Renal cortical epithelial cell (primary cell): ENCODE results near the gene NPL. TPM values are rescaled to one million over a fixed set of nuclear protein-coding genes. Genes with fewer than 3 reads are reported as not detected.

Experiments used
- DNase-seq: peaks from one replicate; pipeline ENCODE4 v3.0.0-alpha.2; 2011; ENCODE audit warnings: low read depth
- total RNA-seq: library from RNA; depleted of rRNA; stranded (reverse); fragments of >200 nt; gene quantifications from 2 replicates; pipeline ENCODE4 v1.2.3, GENCODE V29; 2014

NPL gene
- total RNA-seq: 0.35 and 1.5 TPM in 2 replicates

- DNase-seq: no peak
Observed at GRCh38 chr1:182789138-182790076, at the start of gene NPL. TSS of gene NPL (plus strand) at chr1:182789773. CDS start at chr1:182794372, 4,599 bp downstream.

GRCh38 chr1:182740120-182740519 is 49.5 kb upstream of the NPL start:
- DNase-seq: no peak

GRCh38 chr1:182742780-182743179 is 46.8 kb upstream of the NPL start:
- DNase-seq: no peak

GRCh38 chr1:182752077-182752988 is 37.2 kb upstream of the NPL start:
- no peak for DNase-seq

- DNase-seq: no peak
Observed at GRCh38 chr1:182754087-182754486, 35.5 kb upstream of the NPL start.

GRCh38 chr1:182754543-182755314 is 34.8 kb upstream of the NPL start:
- DNase-seq: peak; percentile 15

GRCh38 chr1:182755632-182756031 is 33.9 kb upstream of the NPL start:
- no peak for DNase-seq

- DNase-seq: no peak
Observed at GRCh38 chr1:182756423-182756822, 33.1 kb upstream of the NPL start.

GRCh38 chr1:182761396-182762395 is 27.9 kb upstream of the NPL start:
- no peak for DNase-seq

- no peak for DNase-seq
Observed at GRCh38 chr1:182762536-182762935, 27.0 kb upstream of the NPL start.

- no peak for DNase-seq
Observed at GRCh38 chr1:182764029-182764727, 25.4 kb upstream of the NPL start.

- DNase-seq: no peak
Observed at GRCh38 chr1:182765391-182765790, 24.2 kb upstream of the NPL start.

GRCh38 chr1:182766050-182766449 is 23.5 kb upstream of the NPL start:
- DNase-seq: no peak

- no peak for DNase-seq
Observed at GRCh38 chr1:182766881-182767645, 22.5 kb upstream of the NPL start.

GRCh38 chr1:182768963-182769362 is 20.6 kb upstream of the NPL start:
- no peak for DNase-seq

- no peak for DNase-seq
Observed at GRCh38 chr1:182770232-182770631, 19.3 kb upstream of the NPL start.

GRCh38 chr1:182771187-182771984 is 18.2 kb upstream of the NPL start:
- DNase-seq: no peak

GRCh38 chr1:182777386-182777785 is 12.2 kb upstream of the NPL start:
- no peak for DNase-seq
